ENCODE data around the gene SLC5A12.

- TF ChIP-seq POLR2A (IDR thresholded peaks at IDR 0.05) (no peak), CTCF (IDR thresholded peaks at IDR 0.05) (no peak)
Measured at GRCh38 chr11:26749927-26750326, 28.1 kb upstream of the SLC5A12 start.
